K562 (cell line): ENCODE results near the gene ARHGAP10. TPM values are rescaled to one million over a fixed set of nuclear protein-coding genes. Genes with fewer than 3 reads are reported as not detected.

Source experiments
- JUN ChIP-seq, 2 experiments: sonication (generic) in 1 of 2; formaldehyde crosslinking in 1 of 2; IDR thresholded peaks; 2 replicates each; pipeline versions ENCODE4 v1.6.1 to v1.8.0; 2012 to 2022; ENCODE audit warnings: borderline replicate concordance in 2 of 2, mild to moderate bottlenecking in 2 of 2, improper control_type of control experiment in 1 of 2, low read depth in 1 of 2, low read length in 1 of 2, missing genetic modification reagents in 1 of 2
- MEF2A ChIP-seq: IDR thresholded peaks from 2 replicates; pipeline ENCODE4 v1.6.1; 2011; ENCODE audit warnings: low read depth, mild to moderate bottlenecking, low read length, moderate library complexity; ENCODE audit not compliant: control insufficient read depth
- PCBP1 ChIP-seq: fragments of 200-400 bp; formaldehyde crosslinking; IDR thresholded peaks from 2 replicates; pipeline ENCODE4 v1.6.1; 2018; ENCODE audit warnings: mild to moderate bottlenecking, low read depth, low read length; ENCODE audit not compliant: poor library complexity, severe bottlenecking
- TBL1XR1 ChIP-seq, 2 experiments: IDR thresholded peaks; 2 replicates each; pipeline ENCODE4 v1.6.1; 2012; ENCODE audit warnings: improper control_type of control experiment in 2 of 2, low read length in 2 of 2, mild to moderate bottlenecking in 1 of 2
- ZNF668 ChIP-seq: fragments of 250-450 bp; sonication (Bioruptor Pico); IDR thresholded peaks from 2 replicates; pipeline ENCODE4 v1.8.0; 2022; ENCODE audit warnings: mild to moderate bottlenecking, inconsistent platforms
- ZNF76 ChIP-seq: fragments of 250-450 bp; sonication (Bioruptor Pico); IDR thresholded peaks from 2 replicates; pipeline ENCODE4 v1.4.0; 2020; ENCODE audit warnings: mild to moderate bottlenecking, moderate library complexity, borderline replicate concordance
- polyA plus RNA-seq, 8 experiments: library from polyadenylated mRNA; depleted of rRNA in 4 of 8; stranded (reverse) in 5 of 8; unstranded in 3 of 8; fragments of >200 nt; fragmentation: Nextera tagmentation in 2 of 8; fragmentation: Illumina TruSeq in 1 of 8; extraction: Ambion mirVana in 2 of 8; extraction: Trizol in 1 of 8; gene quantifications; 2 replicates each; pipeline versions ENCODE4 v1.2.1 to v1.2.3, GENCODE V29; 2011 to 2014; ENCODE audit warnings: inconsistent platforms in 1 of 8, missing spikeins in 1 of 8
- total RNA-seq, 7 experiments: library from RNA; depleted of rRNA in 6 of 7; stranded (reverse); fragments of >200 nt in 6 of 7; fragmentation: Illumina TruSeq in 2 of 7; extraction: Trizol in 2 of 7; gene quantifications; 2 replicates each; pipeline versions ENCODE4 v1.2.1 to v1.2.3, GENCODE V29; 2011 to 2021; ENCODE audit warnings: low replicate concordance in 1 of 7
- TF ChIP-seq, protein P1 (sequence below): sonication (generic); formaldehyde crosslinking; IDR thresholded peaks from 2 replicates; pipeline ENCODE4 v1.8.0; 2023; ENCODE audit warnings: mild to moderate bottlenecking, missing genetic modification reagents
- TF ChIP-seq, protein P2 (sequence below): fragments of 450-650 bp; conservative IDR thresholded peaks from 2 replicates; pipeline ENCODE4 v1.6.1; 2016; ENCODE audit warnings: missing genetic modification characterization, low read depth, mild to moderate bottlenecking, control low read depth, missing compliant biosample characterization
- TF ChIP-seq, protein P3 (sequence below): fragments of 450-650 bp; IDR thresholded peaks from 2 replicates; pipeline ENCODE4 v1.6.1; 2016; ENCODE audit warnings: missing biosample characterization, missing genetic modification characterization

Gene ARHGAP10
- total and polyA plus RNA-seq, 9 of the 15 experiments (the other 6 are each of a cell fraction or from before 2014, with no cell fraction given): 0.03 to 0.22 (median 0.06) TPM; not detected in 3

DNA sequence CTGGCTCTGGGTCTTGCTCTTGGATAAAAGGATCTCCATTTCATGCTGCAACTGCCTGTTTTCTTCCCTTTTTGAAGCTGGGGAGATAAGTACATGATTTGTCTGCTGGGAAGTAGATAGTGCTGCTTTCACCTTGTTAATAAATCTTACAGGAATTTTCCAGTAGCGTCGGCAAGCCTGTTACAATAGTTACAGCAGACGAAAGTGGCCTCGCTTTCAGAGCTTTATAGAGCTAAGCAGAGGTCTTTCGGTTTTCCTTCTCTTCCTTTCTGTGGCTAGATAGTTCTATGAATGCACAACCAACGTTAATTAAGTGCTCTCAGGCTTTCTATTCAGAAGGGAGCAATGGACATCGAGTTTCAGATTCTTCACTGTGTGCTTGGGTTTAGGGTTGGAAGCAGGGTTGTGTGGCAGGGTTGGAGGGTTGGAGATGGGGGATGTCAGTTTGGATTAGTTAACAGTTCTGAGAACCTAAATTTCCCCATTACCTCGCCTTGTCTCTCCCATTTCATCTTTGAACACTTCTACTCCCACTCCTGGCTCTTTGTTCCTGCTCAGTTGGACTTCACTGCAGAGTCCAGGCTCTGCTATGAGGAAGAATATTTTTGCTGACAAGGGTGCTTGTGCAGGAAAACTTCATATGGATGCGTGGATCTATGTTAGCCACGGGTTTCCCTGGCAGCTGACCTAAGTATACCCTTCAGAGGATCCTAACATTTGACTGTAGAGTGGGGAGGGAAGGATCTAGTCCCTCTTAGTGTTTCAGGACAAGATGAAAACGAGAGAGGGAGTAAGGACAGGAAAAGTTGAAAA, 237.9 kb downstream of the ARHGAP10 start (continued):
- TF ChIP-seq, protein P1, sequence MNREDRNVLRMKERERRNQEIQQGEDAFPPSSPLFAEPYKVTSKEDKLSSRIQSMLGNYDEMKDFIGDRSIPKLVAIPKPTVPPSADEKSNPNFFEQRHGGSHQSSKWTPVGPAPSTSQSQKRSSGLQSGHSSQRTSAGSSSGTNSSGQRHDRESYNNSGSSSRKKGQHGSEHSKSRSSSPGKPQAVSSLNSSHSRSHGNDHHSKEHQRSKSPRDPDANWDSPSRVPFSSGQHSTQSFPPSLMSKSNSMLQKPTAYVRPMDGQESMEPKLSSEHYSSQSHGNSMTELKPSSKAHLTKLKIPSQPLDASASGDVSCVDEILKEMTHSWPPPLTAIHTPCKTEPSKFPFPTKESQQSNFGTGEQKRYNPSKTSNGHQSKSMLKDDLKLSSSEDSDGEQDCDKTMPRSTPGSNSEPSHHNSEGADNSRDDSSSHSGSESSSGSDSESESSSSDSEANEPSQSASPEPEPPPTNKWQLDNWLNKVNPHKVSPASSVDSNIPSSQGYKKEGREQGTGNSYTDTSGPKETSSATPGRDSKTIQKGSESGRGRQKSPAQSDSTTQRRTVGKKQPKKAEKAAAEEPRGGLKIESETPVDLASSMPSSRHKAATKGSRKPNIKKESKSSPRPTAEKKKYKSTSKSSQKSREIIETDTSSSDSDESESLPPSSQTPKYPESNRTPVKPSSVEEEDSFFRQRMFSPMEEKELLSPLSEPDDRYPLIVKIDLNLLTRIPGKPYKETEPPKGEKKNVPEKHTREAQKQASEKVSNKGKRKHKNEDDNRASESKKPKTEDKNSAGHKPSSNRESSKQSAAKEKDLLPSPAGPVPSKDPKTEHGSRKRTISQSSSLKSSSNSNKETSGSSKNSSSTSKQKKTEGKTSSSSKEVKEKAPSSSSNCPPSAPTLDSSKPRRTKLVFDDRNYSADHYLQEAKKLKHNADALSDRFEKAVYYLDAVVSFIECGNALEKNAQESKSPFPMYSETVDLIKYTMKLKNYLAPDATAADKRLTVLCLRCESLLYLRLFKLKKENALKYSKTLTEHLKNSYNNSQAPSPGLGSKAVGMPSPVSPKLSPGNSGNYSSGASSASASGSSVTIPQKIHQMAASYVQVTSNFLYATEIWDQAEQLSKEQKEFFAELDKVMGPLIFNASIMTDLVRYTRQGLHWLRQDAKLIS (CRISPR knock-in tag): no peak
- no peak for TF ChIP-seq PCBP1
- TF ChIP-seq, protein P2, sequence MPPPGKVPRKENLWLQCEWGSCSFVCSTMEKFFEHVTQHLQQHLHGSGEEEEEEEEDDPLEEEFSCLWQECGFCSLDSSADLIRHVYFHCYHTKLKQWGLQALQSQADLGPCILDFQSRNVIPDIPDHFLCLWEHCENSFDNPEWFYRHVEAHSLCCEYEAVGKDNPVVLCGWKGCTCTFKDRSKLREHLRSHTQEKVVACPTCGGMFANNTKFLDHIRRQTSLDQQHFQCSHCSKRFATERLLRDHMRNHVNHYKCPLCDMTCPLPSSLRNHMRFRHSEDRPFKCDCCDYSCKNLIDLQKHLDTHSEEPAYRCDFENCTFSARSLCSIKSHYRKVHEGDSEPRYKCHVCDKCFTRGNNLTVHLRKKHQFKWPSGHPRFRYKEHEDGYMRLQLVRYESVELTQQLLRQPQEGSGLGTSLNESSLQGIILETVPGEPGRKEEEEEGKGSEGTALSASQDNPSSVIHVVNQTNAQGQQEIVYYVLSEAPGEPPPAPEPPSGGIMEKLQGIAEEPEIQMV (tag): no peak
- no peak for TF ChIP-seq MEF2A
- TF ChIP-seq ZNF76 (CRISPR knock-in tag): no peak
- TF ChIP-seq, protein P3, sequence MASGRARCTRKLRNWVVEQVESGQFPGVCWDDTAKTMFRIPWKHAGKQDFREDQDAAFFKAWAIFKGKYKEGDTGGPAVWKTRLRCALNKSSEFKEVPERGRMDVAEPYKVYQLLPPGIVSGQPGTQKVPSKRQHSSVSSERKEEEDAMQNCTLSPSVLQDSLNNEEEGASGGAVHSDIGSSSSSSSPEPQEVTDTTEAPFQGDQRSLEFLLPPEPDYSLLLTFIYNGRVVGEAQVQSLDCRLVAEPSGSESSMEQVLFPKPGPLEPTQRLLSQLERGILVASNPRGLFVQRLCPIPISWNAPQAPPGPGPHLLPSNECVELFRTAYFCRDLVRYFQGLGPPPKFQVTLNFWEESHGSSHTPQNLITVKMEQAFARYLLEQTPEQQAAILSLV (tag): no peak
- TF ChIP-seq ZNF668 (CRISPR knock-in tag): no peak
- TF ChIP-seq JUN (IDR thresholded peaks at IDR 0.05; ENCODE audit: borderline replicate concordance, low read depth, low read length): no peak
- no peak for TF ChIP-seq JUN (CRISPR knock-in tag; IDR thresholded peaks at IDR 0.05; ENCODE audit: borderline replicate concordance)
- TF ChIP-seq TBL1XR1 (IDR thresholded peaks at IDR 0.05; ENCODE audit: low read length in 2 of 2): no peak
